NCI-H146 (cell line): ENCODE data around the gene MBNL2.

Experiments
- DNase-seq: peaks from one replicate; lab custom pipeline; 2025; lab: John Stamatoyannopoulos, UW

MBNL2 gene

GRCh38 chr13:97234236-97234635, 12.1 kb downstream of the MBNL2 start:
- DNase-seq: no peak

DNA sequence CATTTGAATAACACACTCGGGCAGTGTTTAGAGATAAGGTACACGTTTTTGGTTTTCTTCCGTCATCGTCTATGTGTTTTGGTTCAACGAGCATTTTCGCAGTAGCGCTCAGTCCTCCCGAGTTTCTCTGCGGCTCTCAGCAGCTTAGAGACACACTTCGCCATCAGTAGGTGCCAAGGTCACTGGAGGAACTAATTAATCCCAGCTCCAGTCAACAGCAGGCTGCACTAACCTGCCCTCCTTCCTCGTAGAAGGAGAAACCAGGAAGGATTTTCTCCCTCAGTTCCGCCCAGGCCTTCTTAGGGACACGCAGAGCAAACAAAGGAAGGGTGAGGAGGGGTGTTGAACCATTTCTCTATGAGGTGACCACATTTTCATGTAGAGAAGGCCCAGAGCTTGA, 12.6 kb downstream of the MBNL2 start:
- no peak for DNase-seq

GRCh38 chr13:97235549-97236231, 13.6 kb downstream of the MBNL2 start:
- DNase-seq: no peak

DNA sequence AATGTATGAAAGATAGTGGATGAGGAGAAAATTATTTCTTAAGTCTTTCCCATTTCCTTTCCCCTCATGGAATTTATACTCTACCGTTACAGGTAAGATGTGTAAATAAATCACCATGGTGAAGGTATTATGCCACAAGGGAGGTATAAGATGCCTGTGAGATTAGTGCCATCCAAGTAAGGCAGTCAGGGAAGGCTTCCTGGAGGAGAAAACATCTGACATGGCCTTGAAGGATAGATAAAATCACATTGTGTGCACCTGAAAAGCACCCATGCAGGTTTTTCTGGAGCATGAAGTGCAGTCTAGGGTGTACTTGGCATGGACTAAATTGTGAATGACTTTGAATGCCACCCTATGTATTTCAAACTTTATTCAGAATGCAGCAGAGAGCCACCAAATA, 15.3 kb downstream of the MBNL2 start:
- DNase-seq: no peak

DNA sequence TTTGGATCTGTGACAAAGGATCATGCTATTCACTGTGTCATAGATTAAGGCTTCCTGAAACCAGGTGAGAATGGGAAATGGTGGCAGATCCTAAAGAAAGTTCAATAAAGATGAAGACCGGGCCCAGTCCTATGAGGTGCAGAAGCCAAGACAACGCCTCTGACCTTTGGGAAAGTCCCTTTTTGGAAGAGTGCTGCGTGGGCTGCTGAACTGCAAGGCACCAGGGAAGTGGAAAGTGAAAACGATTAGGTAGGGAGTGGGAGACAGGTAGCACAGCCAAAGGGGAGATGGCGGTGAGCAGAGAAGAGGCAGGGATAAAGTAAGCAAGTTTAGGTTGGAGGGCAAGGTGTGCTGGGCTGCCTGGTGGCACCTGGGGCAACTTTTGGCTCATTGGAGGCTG, 16.3 kb downstream of the MBNL2 start:
- DNase-seq: no peak

DNA sequence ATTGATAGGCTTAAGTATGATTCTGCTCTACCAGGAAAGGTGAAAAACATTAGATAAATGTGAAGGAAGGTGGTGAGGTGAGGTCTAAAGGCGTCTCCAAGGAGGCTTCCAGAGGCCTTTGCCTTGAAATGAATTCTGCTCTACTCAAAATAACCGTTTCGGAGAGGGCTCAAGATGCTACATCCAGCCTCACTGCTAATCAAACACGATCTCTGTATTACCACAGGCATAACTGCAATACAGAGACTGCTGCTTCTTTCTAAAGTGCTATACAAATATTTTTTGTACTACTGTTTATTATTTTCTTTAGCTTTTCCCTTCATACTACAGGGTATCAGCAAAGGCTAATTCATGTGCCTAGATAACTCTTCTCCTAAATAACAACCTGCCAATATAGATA, 16.8 kb downstream of the MBNL2 start:
- DNase-seq: no peak

- no peak for DNase-seq
Observed at GRCh38 chr13:97239306-97239705, 17.2 kb downstream of the MBNL2 start.

DNA sequence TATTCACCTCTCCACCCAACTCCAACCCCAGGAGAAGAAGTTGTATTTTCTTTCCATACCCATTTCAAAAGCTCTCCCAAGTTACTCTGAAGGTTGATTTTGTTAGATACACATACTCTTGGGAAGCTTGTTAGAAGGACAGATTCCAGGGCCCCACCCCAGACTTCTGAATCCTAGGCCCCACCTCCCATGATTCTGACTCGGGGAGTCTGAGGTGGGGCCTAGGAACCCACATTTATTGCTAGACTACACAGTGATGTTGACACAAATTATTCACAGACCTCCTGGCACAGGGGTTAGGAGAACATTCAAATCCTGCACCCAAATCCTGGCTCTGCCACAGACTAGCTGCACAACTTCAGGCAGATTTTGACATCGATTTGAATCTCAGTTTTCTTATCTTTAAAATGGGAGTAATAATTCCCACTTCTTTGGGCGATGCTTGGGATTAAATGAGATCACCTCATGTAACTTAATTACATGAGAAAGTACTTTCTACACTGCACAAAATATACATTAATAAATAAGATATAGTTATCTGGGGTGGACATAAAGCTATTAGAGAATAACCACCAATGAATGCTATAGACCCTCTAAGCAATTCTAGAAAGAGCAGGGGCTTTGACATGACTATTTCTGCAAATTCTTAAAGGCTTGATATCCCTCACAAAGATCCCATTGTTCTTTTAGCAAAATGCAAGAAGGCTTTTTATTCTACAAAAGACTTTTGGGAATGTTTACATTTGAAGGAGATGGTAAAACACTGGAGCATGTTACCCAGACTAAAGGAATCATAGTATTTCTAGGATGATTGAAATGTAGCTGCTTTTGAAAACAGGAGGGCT, 18.0 kb downstream of the MBNL2 start:
- no peak for DNase-seq

- no peak for DNase-seq
Observed at GRCh38 chr13:97240788-97241734, 18.9 kb downstream of the MBNL2 start.

- no peak for DNase-seq
Observed at GRCh38 chr13:97241761-97242160, 19.6 kb downstream of the MBNL2 start.

- no peak for DNase-seq
Observed at GRCh38 chr13:97242755-97243497, 20.8 kb downstream of the MBNL2 start.

GRCh38 chr13:97243915-97244781, 22.0 kb downstream of the MBNL2 start:
- DNase-seq: no peak

- no peak for DNase-seq
Observed at GRCh38 chr13:97245011-97245410, 22.9 kb downstream of the MBNL2 start.

GRCh38 chr13:97246596-97247158, 24.5 kb downstream of the MBNL2 start:
- no peak for DNase-seq

- no peak for DNase-seq
Observed at GRCh38 chr13:97248243-97248642, 26.1 kb downstream of the MBNL2 start.

DNA sequence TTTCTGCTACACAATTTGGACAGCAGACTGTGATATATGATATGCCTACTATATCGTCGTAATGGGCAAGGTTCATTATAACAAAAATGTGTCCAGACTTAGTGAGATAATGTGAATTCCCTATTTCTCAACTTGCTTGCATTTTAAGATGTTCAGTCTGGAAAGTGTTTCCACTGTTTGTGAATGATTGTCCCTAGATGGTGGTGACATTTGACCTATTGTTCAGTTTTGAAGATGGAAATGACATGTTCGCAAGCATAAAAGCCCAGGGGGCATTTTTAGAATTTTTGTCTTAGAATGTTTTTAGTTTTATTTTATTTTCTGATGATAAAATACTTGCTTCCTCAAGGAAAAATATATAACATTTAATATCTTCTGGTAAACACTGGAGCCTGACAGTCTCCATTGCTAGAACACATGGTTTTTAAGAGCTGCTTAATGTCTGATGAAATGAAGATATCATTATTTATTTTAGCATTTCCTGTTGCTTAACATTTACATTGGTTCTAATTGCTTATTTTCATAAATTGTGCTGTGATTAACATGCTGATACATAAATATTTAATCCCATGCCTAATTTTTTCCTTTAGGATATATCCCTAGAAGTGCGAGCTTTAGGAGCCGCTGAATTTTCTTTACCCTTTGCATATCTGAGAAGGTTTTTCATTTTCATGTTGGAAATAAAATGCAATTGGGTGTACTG, 27.1 kb downstream of the MBNL2 start:
- no peak for DNase-seq

DNA sequence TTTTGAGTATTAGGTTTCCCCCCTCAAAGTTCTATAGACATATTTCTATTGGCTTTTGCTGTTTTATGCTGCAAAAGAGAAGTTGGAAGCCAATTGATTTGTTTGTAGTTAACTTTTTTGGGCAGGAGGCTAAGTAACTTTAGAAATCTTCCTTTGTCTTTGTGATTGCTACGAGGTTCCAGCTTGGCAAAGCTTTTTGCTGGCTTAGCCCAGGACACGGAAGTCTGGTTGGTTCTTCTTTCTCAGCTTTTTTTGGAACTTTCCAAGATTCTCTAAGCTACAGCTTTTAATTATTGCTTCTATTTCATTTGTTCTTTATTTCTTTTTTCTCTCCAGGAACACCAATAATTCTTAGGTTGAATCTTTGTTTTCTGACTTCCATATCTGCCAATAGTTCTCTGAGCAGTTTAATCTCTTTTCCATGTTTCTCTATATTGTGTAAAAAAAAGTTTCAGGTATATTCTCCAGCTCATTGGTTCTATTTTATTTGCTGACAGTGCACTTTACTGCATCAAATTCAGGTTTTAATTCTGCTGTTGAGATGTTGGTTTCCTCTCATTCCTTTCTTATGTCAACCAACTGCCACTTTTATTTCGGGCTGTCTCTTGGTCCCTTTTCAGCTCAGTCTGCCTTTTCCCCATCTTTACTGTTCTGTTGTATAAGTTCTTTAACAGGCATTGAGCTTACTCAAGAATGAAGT, 27.8 kb downstream of the MBNL2 start:
- DNase-seq: no peak

- DNase-seq: no peak
Observed at GRCh38 chr13:97250560-97250959, 28.4 kb downstream of the MBNL2 start.

DNA sequence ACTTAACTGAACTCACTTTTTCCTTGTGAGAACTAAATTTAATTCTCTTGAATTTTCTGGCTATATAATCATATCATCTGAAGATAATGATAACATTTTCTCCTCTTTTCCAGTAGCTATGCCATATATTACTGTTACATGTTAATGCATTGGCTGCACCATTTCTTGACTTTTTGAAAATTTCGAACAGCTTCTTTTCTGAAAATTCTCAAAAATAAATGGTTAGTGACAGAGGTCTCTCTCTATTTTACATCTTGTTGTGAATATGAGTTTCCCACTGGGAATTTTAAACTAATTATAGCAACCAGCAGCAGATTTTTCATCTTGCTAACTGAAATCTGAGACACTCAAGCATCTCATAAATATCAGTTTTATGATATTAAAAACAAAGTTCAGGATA, 30.6 kb downstream of the MBNL2 start:
- DNase-seq: no peak
